Activated T-helper 1 cell treated with anti-CD3 and anti-CD28 coated beads, Interleukin-12 subunit alpha, Interleukin-12 subunit beta, Interleukin-2, Interleukin-4 antibody, amounts not matched to agents 30 ng/mL and 10 ng/mL and 1 ng/mL, durations not matched to agents 14 hours and 24 hours and 36 hours (primary cell): Measurements from ENCODE around the gene MFAP2. TPM values are rescaled to one million over a fixed set of nuclear protein-coding genes. Genes with fewer than 3 reads are reported as not detected.
"Not testable (repeated sequence)": the region's sequence is repeated elsewhere in the genome, so short reads cannot be mapped to it uniquely, and the experiment has no call there.

Experiments
- DNase-seq: peaks from one replicate; pipeline ENCODE4 v3.0.0; 2021; ENCODE audit warnings: low spot score
- H3K27ac Mint-ChIP-seq: one replicate; pipeline ENCODE4 v1.8.0; 2021; ENCODE audit warnings: mild to moderate bottlenecking, mixed read lengths
- H3K27me3 Mint-ChIP-seq: one replicate; pipeline ENCODE4 v1.8.0; 2022; ENCODE audit warnings: mild to moderate bottlenecking, moderate library complexity, mixed read lengths; ENCODE audit not compliant: insufficient read depth
- H3K36me3 Mint-ChIP-seq: one replicate; pipeline ENCODE4 v1.8.0; 2021; ENCODE audit warnings: low read depth, mixed read lengths
- H3K4me1 Mint-ChIP-seq: one replicate; pipeline ENCODE4 v1.8.0; 2021; ENCODE audit warnings: low read depth, mixed read lengths
- H3K4me3 Mint-ChIP-seq: one replicate; pipeline ENCODE4 v1.8.0; 2021; ENCODE audit warnings: mild to moderate bottlenecking, moderate library complexity, mixed read lengths
- H3K9me3 Mint-ChIP-seq: one replicate; pipeline ENCODE4 v1.8.0; 2021; ENCODE audit warnings: mixed read lengths
- intact Hi-C: fragments of 100-400 bp; cut with micrococcal nuclease; formaldehyde crosslinking; loops from one replicate; pipeline ENCODE4 v1.15.1; 2024
- total RNA-seq: library from RNA; stranded (reverse); gene quantifications from 2 replicates; pipeline ENCODE4 v1.2.3, GENCODE V29; 2022

MFAP2 gene
- total RNA-seq, 1 donor from 2014 or later: not detected

DNA sequence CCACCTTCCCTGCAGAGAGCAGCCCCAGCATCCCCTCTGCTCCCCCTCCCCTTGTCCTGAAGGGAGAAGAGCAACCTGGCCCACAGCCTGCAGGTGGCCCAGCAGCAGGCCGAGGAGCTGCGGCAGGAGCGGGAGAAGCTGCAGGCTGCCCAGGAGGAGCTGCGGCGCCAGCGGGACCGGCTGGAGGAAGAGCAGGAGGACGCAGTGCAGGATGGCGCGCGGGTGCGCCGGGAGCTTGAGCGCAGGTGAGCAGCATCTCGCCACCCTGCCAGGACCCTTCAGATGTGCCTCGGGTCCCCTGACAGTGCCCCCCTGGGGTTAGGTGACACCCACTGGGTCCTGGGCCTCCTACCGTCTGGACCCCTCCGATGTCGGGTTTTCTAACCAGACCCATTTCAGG is 36.4 kb downstream of the MFAP2 start:
- Mint-ChIP-seq H3K36me3 (no peaks in the 10 kb centered on the region), H3K9me3 (no peaks in the 10 kb centered on the region), H3K4me3 (no peak overlapping the region), H3K27me3 (no peaks in the 10 kb centered on the region), H3K27ac (no peak overlapping the region), H3K4me1 (no peaks in the 10 kb centered on the region)
- intact Hi-C loops: no loop called here
- no peak for DNase-seq

- H3K4me3 Mint-ChIP-seq, H3K9me3 Mint-ChIP-seq, DNase-seq, H3K27ac Mint-ChIP-seq, H3K4me1 Mint-ChIP-seq, intact Hi-C loops, H3K36me3 Mint-ChIP-seq, H3K27me3 Mint-ChIP-seq: not testable (repeated sequence)
Observed at GRCh38 chr1:16939386-16940180, 40.8 kb downstream of the MFAP2 start.

DNA sequence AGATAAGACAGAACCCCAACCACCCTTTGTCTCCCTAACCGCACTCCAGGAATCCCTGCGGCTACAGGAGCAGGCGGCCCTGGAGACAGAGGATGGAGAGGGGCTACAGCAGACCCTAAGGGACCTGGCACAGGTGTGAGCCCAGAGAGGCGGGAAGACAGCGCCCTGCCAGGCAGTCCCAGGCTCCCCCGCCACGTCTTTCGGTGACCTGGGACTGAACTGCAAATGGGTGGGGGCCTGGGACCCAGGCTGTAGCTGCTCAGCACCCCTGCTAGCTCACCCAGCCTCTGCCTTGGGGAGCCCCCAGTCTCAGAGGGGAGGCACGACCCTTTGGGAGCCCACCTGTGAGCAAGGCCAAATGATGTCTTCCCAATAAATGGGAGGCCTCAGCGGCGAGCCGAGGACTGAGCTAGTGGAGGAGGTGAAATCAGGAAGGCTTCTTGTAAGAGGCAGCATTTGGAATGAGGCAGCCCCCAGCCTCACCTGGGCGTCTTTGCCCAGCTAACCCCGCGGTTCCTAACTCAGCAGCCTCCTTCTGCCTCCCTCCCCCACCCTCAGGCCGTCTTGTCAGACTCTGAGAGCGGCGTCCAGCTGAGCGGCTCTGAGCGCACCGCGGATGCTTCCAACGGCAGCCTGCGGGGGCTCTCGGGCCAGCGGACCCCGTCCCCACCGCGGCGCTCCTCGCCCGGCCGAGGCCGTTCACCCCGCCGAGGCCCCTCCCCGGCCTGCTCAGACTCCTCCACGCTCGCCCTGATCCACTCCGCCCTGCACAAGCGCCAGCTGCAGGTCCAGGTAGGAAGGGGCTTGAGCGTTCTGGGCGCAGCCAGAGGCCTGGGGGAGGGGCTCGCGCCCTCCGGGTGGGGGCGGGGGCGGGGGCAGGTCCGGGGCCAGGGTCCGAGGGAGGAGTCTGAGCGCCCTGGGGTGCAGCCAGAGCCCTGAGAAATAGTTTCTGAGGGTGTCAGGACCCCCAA is 41.8 kb downstream of the MFAP2 start:
- no peaks in the 10 kb centered on the region for H3K36me3 Mint-ChIP-seq
- H3K9me3 Mint-ChIP-seq: no peaks in the 10 kb centered on the region
- no peak overlapping the region for H3K27ac Mint-ChIP-seq
- intact Hi-C loops: no loop called here
- no peak overlapping the region for H3K4me3 Mint-ChIP-seq
- H3K27me3 Mint-ChIP-seq: no peaks in the 10 kb centered on the region
- no peak for DNase-seq
- H3K4me1 Mint-ChIP-seq: no peaks in the 10 kb centered on the region

- H3K4me1 Mint-ChIP-seq, intact Hi-C loops, H3K36me3 Mint-ChIP-seq, H3K27me3 Mint-ChIP-seq, H3K9me3 Mint-ChIP-seq, DNase-seq, H3K4me3 Mint-ChIP-seq, H3K27ac Mint-ChIP-seq: not testable (repeated sequence)
Observed at GRCh38 chr1:16936580-16936979, 43.8 kb downstream of the MFAP2 start.

DNA sequence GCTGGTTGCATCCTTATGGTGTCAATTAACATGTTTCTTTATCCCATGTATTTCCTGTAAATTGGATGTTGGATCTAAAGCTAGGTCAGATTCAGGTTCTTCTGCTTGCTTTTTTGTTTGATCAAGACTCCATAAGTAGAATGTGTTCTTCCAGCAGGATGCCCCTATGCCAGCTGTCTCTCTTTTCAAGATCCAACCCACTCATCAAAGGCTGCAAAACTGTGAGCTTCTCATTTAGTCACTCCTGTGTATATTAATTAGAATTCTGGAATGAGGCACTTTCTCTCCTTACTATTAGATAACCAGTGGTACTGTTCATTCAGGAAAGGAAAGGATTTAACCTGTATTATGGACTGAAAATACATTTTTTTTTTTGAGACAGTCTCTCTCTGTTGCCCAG is 46.5 kb downstream of the MFAP2 start:
- H3K4me1 Mint-ChIP-seq, H3K9me3 Mint-ChIP-seq, DNase-seq, H3K4me3 Mint-ChIP-seq, H3K27me3 Mint-ChIP-seq, H3K36me3 Mint-ChIP-seq, H3K27ac Mint-ChIP-seq: not testable (repeated sequence)
- intact Hi-C loops: loop anchor here (1.0 kb wide), 1 partner anchor 38 kb away; no protein-coding TSS in a partner anchor

DNA sequence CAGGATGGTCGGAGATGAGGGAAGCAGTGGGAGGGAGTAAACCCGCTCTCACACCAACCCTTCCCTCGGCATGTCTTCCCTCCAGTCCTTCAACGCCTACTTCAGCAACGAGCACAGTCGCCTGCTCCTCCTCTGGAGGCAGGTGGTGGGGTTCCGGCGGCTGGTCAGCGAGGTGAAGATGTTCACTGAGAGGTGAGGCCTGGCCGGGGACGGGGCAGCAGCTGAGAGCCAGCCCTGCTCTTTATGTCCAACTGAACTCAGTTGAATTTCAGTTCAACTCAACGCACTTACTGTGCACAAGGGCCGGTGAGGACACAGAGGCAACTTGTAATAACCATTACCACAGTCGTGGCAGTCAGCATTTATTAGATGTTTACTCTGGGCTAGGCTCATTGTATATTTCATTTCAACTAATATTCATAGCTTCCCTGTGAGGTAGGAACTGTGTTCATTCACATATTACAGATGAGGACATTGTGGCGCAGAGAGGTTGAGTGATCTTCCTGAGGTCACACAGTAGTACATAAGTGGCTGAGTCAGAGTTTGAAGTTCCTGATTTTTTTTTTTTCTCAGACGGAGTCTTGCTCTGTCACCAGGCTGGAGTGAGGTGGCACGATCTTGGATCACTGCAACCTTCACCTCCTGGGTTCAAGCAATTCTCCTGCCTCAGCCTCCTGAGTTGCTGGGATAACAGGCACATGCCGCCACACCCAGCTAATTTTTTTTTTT is 49.0 kb downstream of the MFAP2 start:
- H3K9me3 Mint-ChIP-seq, intact Hi-C loops, H3K4me1 Mint-ChIP-seq, H3K27ac Mint-ChIP-seq, H3K4me3 Mint-ChIP-seq, DNase-seq, H3K36me3 Mint-ChIP-seq, H3K27me3 Mint-ChIP-seq: not testable (repeated sequence)

- H3K4me1 Mint-ChIP-seq, intact Hi-C loops: not testable (repeated sequence)
Observed at GRCh38 chr1:16929146-16930041, 51.0 kb downstream of the MFAP2 start.

GRCh38 chr1:16927711-16928485 is 52.5 kb downstream of the MFAP2 start:
- H3K4me1 Mint-ChIP-seq: peaks cover 6% of the 10 kb centered on the region
- intact Hi-C loops: no loop called here
- H3K27me3 Mint-ChIP-seq: peaks cover 4% of the 10 kb centered on the region
- H3K4me3 Mint-ChIP-seq: no peak overlapping the region
- H3K36me3 Mint-ChIP-seq: no peaks in the 10 kb centered on the region
- no peak for DNase-seq
- H3K9me3 Mint-ChIP-seq: no peaks in the 10 kb centered on the region
- H3K27ac Mint-ChIP-seq: no peak overlapping the region

More at GRCh38 chr1:16929146-16930041, 51.0 kb downstream of the MFAP2 start:
- not testable (repeated sequence) for H3K9me3 Mint-ChIP-seq, H3K36me3 Mint-ChIP-seq, H3K4me3 Mint-ChIP-seq, H3K27me3 Mint-ChIP-seq, DNase-seq, H3K27ac Mint-ChIP-seq

- peaks cover 4% of the 10 kb centered on the region for H3K27me3 Mint-ChIP-seq
Observed at GRCh38 chr1:16927256-16927655, 53.2 kb downstream of the MFAP2 start.

GRCh38 chr1:16926491-16927073 is 53.8 kb downstream of the MFAP2 start:
- no peak overlapping the region for H3K4me3 Mint-ChIP-seq
- intact Hi-C loops: no loop called here
- no peak for DNase-seq
- no peak overlapping the region for H3K27ac Mint-ChIP-seq
- peaks cover 11% of the 10 kb centered on the region for H3K4me1 Mint-ChIP-seq
- H3K36me3 Mint-ChIP-seq: no peaks in the 10 kb centered on the region
- H3K9me3 Mint-ChIP-seq: no peaks in the 10 kb centered on the region
- peaks cover 4% of the 10 kb centered on the region for H3K27me3 Mint-ChIP-seq

More at GRCh38 chr1:16927256-16927655, 53.2 kb downstream of the MFAP2 start:
- no peak overlapping the region for H3K4me3 Mint-ChIP-seq
- intact Hi-C loops: no loop called here
- no peaks in the 10 kb centered on the region for H3K36me3 Mint-ChIP-seq
- peaks cover 6% of the 10 kb centered on the region for H3K4me1 Mint-ChIP-seq
- H3K27ac Mint-ChIP-seq: no peak overlapping the region
- no peak for DNase-seq
- no peaks in the 10 kb centered on the region for H3K9me3 Mint-ChIP-seq
